Testis (tissue), 2 donors: Measurements from ENCODE around the gene DTX2.
"Not testable (repeated sequence)": the region's sequence is repeated elsewhere in the genome, so short reads cannot be mapped to it uniquely, and the experiment has no call there.

ENCODE experiments used
- POLR2A ChIP-seq: fragments of 450-650 bp; IDR thresholded peaks from one replicate; pipeline ENCODE4 v1.6.1; 2017; ENCODE audit warnings: antibody characterized with exemption, mild to moderate bottlenecking, moderate library complexity
- TF ChIP-seq, protein P1 (sequence below), 3 experiments: fragments of 450-650 bp in 2 of 3; fragments of 200-600 bp in 1 of 3; sonication (generic) in 1 of 3; IDR thresholded peaks; one replicate each; pipeline ENCODE4 v1.5.1; 2016 to 2019; ENCODE audit warnings: antibody characterized with exemption in 3 of 3, mild to moderate bottlenecking in 2 of 3, moderate library complexity in 1 of 3

- TF ChIP-seq POLR2A: not testable (repeated sequence)
- TF ChIP-seq, protein P1, sequence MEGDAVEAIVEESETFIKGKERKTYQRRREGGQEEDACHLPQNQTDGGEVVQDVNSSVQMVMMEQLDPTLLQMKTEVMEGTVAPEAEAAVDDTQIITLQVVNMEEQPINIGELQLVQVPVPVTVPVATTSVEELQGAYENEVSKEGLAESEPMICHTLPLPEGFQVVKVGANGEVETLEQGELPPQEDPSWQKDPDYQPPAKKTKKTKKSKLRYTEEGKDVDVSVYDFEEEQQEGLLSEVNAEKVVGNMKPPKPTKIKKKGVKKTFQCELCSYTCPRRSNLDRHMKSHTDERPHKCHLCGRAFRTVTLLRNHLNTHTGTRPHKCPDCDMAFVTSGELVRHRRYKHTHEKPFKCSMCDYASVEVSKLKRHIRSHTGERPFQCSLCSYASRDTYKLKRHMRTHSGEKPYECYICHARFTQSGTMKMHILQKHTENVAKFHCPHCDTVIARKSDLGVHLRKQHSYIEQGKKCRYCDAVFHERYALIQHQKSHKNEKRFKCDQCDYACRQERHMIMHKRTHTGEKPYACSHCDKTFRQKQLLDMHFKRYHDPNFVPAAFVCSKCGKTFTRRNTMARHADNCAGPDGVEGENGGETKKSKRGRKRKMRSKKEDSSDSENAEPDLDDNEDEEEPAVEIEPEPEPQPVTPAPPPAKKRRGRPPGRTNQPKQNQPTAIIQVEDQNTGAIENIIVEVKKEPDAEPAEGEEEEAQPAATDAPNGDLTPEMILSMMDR (IDR thresholded peaks at IDR 0.05): not testable (repeated sequence)
Measured at GRCh38 chr7:76425558-76425957, 36.0 kb upstream of the DTX2 start.
